GM12891 (cell line): ENCODE results near the gene ANKRD33B.

ENCODE experiments used
- POLR2A ChIP-seq: IDR thresholded peaks from 2 replicates; pipeline ENCODE4 v1.6.1; 2011; ENCODE audit warnings: low read depth, low read length, control low read depth
- POLR2AphosphoS5 ChIP-seq: IDR thresholded peaks from 2 replicates; pipeline ENCODE4 v1.6.1; 2011; ENCODE audit warnings: low read depth, low read length, control low read depth
- TAF1 ChIP-seq: IDR thresholded peaks from 2 replicates; pipeline ENCODE4 v1.6.1; 2011; ENCODE audit warnings: low read depth, low read length, control low read depth

- TF ChIP-seq POLR2A (no peak), TAF1 (no peak), POLR2AphosphoS5 (no peak)
Measured at GRCh38 chr5:10542055-10542550, 21.8 kb upstream of the ANKRD33B start.
